Left ventricle myocardium inferior (tissue), 1 donor: ENCODE results near the gene CEBPB. TPM values are rescaled to one million over a fixed set of nuclear protein-coding genes. Genes with fewer than 3 reads are reported as not detected.

ENCODE experiments used
- DNase-seq: peaks from one replicate; pipeline ENCODE4 v3.0.0-alpha.2; 2020
- H3K27ac ChIP-seq: fragments of 200-600 bp; replicated peaks from 2 replicates; pipeline ENCODE4 v1.8.0; 2021
- H3K27me3 ChIP-seq: fragments of 200-600 bp; 2 replicates; pipeline ENCODE4 v1.8.0; 2021; ENCODE audit warnings: low read depth
- H3K36me3 ChIP-seq: fragments of 200-600 bp; 2 replicates; pipeline ENCODE4 v1.8.0; 2021
- H3K4me1 ChIP-seq: fragments of 200-600 bp; 2 replicates; pipeline ENCODE4 v1.8.0; 2021
- H3K4me3 ChIP-seq: fragments of 200-600 bp; 2 replicates; pipeline ENCODE4 v1.8.0; 2021; ENCODE audit warnings: mild to moderate bottlenecking, moderate library complexity
- H3K9me3 ChIP-seq: fragments of 200-600 bp; replicated peaks from 2 replicates; pipeline ENCODE4 v1.8.0; 2021
- intact Hi-C: fragments of 100-400 bp; cut with micrococcal nuclease; formaldehyde crosslinking; loops from one replicate; pipeline ENCODE4 v1.11.0; 2022
- total RNA-seq: library from RNA; stranded (reverse); fragmentation: NEBNext Ultra II Directional; extraction: Animal tissue kit (Norgen Biotek cat#: 25700); gene quantifications from one replicate; pipeline ENCODE4 v1.2.1, GENCODE V29; 2021
- TF ChIP-seq, protein P1 (sequence below): fragments of 200-600 bp; IDR thresholded peaks from 2 replicates; pipeline ENCODE4 v1.8.0; 2021; ENCODE audit warnings: antibody characterized with exemption, mild to moderate bottlenecking, borderline replicate concordance
- donor health status: DM: no; HTN: yes; CAD: no; lungs with severe emphysema.

The CEBPB gene
- total RNA-seq, 1 donor from 2014 or later, result 54.0 TPM

DNA sequence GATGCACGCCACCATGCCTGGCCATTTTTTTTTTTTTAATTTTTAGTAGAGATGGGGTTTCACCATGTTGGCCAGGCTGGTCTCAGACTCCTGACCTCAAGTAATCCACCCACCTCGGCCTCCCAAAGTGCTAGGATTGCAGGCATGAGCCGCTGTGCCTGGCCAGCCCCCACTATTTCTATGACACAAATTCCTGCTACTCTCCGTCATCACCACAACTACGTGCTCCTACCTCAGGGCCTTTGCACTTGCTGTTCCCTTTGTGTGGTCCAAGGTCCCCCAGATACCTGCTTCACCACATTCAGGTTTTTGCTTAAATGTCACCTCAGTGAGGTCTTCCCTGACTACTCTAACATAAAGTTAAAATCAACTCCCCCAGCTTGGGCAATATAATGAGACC, 5.2 kb upstream of the CEBPB start:
- H3K4me3 ChIP-seq, result no peak overlapping the region
- no peaks in the 10 kb centered on the region for H3K27me3 ChIP-seq
- no peak for DNase-seq
- peaks cover 14% of the 10 kb centered on the region for H3K4me1 ChIP-seq
- H3K27ac ChIP-seq, result no peak overlapping the region
- TF ChIP-seq, protein P1, sequence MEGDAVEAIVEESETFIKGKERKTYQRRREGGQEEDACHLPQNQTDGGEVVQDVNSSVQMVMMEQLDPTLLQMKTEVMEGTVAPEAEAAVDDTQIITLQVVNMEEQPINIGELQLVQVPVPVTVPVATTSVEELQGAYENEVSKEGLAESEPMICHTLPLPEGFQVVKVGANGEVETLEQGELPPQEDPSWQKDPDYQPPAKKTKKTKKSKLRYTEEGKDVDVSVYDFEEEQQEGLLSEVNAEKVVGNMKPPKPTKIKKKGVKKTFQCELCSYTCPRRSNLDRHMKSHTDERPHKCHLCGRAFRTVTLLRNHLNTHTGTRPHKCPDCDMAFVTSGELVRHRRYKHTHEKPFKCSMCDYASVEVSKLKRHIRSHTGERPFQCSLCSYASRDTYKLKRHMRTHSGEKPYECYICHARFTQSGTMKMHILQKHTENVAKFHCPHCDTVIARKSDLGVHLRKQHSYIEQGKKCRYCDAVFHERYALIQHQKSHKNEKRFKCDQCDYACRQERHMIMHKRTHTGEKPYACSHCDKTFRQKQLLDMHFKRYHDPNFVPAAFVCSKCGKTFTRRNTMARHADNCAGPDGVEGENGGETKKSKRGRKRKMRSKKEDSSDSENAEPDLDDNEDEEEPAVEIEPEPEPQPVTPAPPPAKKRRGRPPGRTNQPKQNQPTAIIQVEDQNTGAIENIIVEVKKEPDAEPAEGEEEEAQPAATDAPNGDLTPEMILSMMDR, result no peak
- intact Hi-C loops, result loop anchor here (5.0 kb wide), 1 partner anchor 392 kb away; no protein-coding TSS in a partner anchor
- H3K9me3 ChIP-seq, result no peaks in the 10 kb centered on the region
- H3K36me3 ChIP-seq, result no peaks in the 10 kb centered on the region

DNA sequence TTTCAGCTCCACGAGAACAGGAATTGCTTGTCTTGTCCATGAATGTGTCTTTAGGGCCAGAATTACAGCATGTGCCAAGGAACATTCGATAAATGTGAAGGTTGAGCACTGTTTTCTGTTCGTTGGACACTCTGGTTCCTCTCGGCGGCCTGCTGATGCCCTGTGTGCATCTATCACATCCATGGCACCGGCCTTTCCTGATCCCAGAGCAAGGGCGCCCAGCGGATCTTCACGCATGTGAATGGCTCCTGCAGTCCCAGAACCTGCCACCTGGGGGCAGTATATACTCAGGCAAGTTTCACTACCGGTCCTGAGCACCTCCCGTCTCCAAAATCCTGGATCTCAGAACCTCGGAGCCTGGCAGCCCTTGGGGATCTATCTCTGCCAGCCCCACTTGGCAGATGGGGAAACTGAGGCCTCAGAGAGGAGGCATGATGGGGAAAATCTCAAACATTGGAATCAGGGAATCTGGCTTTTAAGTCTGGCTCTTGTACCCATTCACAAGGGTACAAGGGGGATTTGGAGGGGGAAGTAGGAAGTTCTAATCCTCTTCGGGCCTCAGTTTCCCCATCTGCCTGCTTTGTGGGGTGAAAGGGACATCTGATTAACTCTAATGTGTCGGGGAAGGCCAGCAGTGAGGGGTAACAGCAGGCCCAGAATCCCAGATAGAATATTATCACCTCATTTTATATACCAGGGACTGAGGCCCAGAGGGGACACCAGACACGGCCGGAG, 4.3 kb upstream of the CEBPB start:
- peak; percentile 92 for DNase-seq
- H3K27ac ChIP-seq, result no peak overlapping the region
- H3K4me3 ChIP-seq, result no peak overlapping the region
- H3K9me3 ChIP-seq, result no peaks in the 10 kb centered on the region
- H3K27me3 ChIP-seq, result no peaks in the 10 kb centered on the region
- intact Hi-C loops, result loop anchor here (2.0 to 5.0 kb wide), 2 partner anchors 282 to 391 kb away; no protein-coding TSS in a partner anchor
- H3K36me3 ChIP-seq, result no peaks in the 10 kb centered on the region
- TF ChIP-seq, protein P1, result peak; percentile 98
- peaks cover 19% of the 10 kb centered on the region for H3K4me1 ChIP-seq

DNA sequence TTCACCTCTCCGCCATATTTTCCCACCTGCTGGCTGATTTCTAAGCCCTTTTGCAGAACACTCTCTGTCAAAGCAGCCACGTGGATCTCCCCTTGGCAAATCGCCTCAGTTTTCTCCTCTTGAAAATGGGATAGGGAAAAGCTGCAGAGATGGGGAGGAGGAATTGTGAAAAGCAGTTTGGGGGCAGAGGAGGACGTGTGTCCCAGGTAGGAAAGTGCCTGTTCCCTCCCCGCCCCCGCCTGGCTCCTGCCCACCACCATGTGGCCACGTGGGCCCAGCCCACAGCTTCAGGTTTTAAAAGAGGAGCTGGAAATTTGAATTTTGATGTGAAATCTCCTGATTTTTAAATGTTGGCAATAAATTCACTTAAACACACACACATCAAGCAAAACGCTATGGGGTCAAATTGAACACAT, 3.6 kb upstream of the CEBPB start:
- H3K36me3 ChIP-seq, result no peaks in the 10 kb centered on the region
- DNase-seq, result no peak
- peak overlapping the region; percentile 4 for H3K27ac ChIP-seq
- intact Hi-C loops, result loop anchor here (2.0 to 5.0 kb wide), 2 partner anchors 282 to 390 kb away; no protein-coding TSS in a partner anchor
- no peak overlapping the region for H3K4me3 ChIP-seq
- H3K9me3 ChIP-seq, result no peaks in the 10 kb centered on the region
- no peaks in the 10 kb centered on the region for H3K27me3 ChIP-seq
- peaks cover 24% of the 10 kb centered on the region for H3K4me1 ChIP-seq
- TF ChIP-seq, protein P1, result no peak

DNA sequence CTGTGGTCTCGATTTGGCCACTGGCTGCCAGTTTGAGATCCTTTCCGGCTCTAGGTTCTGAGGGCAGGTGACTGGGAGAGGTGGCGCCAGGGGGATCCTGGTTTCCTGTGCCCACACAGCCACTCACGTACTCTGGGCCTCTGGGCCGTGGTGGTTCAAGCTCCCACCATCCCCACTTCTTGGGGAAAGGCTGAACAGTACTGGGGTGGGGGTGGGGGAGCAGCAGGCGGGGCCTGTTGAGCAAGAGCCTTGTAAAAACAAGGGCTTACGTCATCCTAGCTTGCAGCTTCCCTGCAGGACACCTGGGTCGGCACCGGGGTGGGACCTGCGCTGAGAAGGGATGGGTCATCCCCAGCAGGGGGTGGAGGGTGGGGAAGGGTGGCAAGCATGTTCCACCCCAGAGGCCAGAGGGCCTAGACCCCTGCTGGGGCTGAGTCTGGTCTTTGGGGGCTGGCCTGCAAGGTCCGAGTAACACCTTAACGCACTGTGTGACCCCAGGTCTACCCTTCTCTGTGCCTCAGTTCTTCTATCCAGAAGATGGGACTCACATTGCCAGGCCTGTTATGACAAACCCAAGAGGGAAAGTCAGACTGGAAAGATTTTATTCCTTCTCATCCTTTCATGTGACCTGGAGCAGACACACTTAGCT, 3.1 kb upstream of the CEBPB start:
- H3K27me3 ChIP-seq, result no peaks in the 10 kb centered on the region

DNA sequence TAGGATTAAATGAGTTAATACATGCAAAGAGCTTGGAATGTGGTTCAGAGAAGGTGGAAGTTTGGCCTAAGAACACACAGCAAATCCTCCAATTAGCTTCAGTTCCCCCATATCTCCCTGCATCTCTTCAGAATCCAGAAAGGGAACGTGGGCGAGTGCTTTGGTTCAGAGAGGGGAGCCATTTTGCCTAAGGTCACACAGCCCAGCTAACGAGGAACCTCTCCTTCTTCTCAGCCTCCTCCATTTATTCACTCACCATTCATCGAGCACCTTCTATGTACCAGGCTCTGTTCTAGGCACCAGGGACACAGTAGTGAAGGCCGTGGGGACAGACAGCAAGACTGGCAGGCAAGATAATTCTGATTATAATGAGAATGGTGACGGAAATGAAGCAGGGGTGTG, 2.3 kb upstream of the CEBPB start:
- Histone ChIP-seq H3K27me3 (no peaks in the 10 kb centered on the region), H3K27ac (no peak overlapping the region), H3K36me3 (no peaks in the 10 kb centered on the region), H3K9me3 (no peaks in the 10 kb centered on the region), H3K4me1 (peaks cover 37% of the 10 kb centered on the region), H3K4me3 (no peak overlapping the region)
- DNase-seq, result no peak
- intact Hi-C loops, result loop anchor here (5.0 kb wide), 1 partner anchor 389 kb away; no protein-coding TSS in a partner anchor
- TF ChIP-seq, protein P1, result no peak

More for the DNA sequence above, 3.1 kb upstream of the CEBPB start:
- no peak for DNase-seq
- Histone ChIP-seq H3K4me3 (no peak overlapping the region), H3K36me3 (no peaks in the 10 kb centered on the region), H3K27ac (peak overlapping the region; percentile 4), H3K4me1 (peaks cover 29% of the 10 kb centered on the region), H3K9me3 (no peaks in the 10 kb centered on the region)
- intact Hi-C loops, result loop anchor here (2.0 to 5.0 kb wide), 2 partner anchors 281 to 390 kb away; no protein-coding TSS in a partner anchor
- TF ChIP-seq, protein P1, result no peak
